Transverse colon (tissue), 4 donors: ENCODE measurements around the gene HDAC4. TPM values are rescaled to one million over a fixed set of nuclear protein-coding genes. Genes with fewer than 3 reads are reported as not detected.

Experiments used
- DNase-seq: peaks from one replicate; pipeline ENCODE4 v3.0.0-alpha.2; 2019
- H3K27ac ChIP-seq, 4 donors: fragments of 200-600 bp; sonication (generic); 2 replicates each; pipeline ENCODE4 v1.5.1; 2016 to 2018; ENCODE audit warnings: inconsistent platforms in 4 of 4
- H3K27me3 ChIP-seq: fragments of 200-600 bp; sonication (generic); 2 replicates; pipeline ENCODE4 v1.5.1; 2017; ENCODE audit warnings: inconsistent platforms
- H3K36me3 ChIP-seq, 4 donors: fragments of 200-600 bp; sonication (generic); 2 replicates each; pipeline ENCODE4 v1.5.1; 2017 to 2019; ENCODE audit warnings: inconsistent platforms in 4 of 4
- H3K4me1 ChIP-seq, 4 donors: fragments of 200-600 bp; sonication (generic); 2 replicates each; pipeline ENCODE4 v1.5.1; 2017 to 2020; ENCODE audit warnings: inconsistent platforms in 4 of 4
- H3K4me3 ChIP-seq, 4 donors: fragments of 200-600 bp; sonication (generic); 1 replicate in 1 of 4; 2 replicates in 3 of 4; pipeline versions ENCODE4 v1.5.1 to v1.6.1; 2017 to 2019; ENCODE audit warnings: inconsistent platforms in 4 of 4
- H3K9me3 ChIP-seq, 2 donors: fragments of 200-600 bp; sonication (generic); 2 replicates each; pipeline ENCODE4 v1.5.1; 2017 to 2019; ENCODE audit warnings: inconsistent platforms in 2 of 2
- CTCF ChIP-seq, 5 experiments: fragments of 200-600 bp in 3 of 5; fragments of 450-650 bp in 2 of 5; sonication (generic) in 3 of 5; IDR thresholded peaks; 1 replicate in 2 of 5; 2 replicates in 3 of 5; pipeline ENCODE4 v1.5.1; 2016 to 2017; ENCODE audit warnings: antibody characterized with exemption in 5 of 5, inconsistent platforms in 3 of 5, mild to moderate bottlenecking in 2 of 5, moderate library complexity in 1 of 5
- EP300 ChIP-seq: sonication (generic); formaldehyde crosslinking; IDR thresholded peaks from one replicate; pipeline ENCODE4 v1.6.1; 2017; ENCODE audit warnings: antibody characterized with exemption, low read depth
- POLR2A ChIP-seq: fragments of 450-650 bp; IDR thresholded peaks from one replicate; pipeline ENCODE4 v1.6.1; 2016; ENCODE audit warnings: antibody characterized with exemption, mild to moderate bottlenecking, moderate library complexity
- POLR2AphosphoS5 ChIP-seq, 3 donors: sonication (generic); formaldehyde crosslinking; IDR thresholded peaks; one replicate each; pipeline ENCODE4 v1.6.1; 2016; ENCODE audit warnings: antibody characterized with exemption in 3 of 3
- WGBS, 2 donors: methylation state at CpG; one replicate each; pipeline ENCODE4 v1.1.5; 2018; ENCODE audit warnings: low coverage in 1 of 2; 5-methylcytosine and 5-hydroxymethylcytosine counted together
- in situ Hi-C, 4 donors: fragments of 200-750 bp; cut with MboI; loops; one replicate each; pipeline versions ENCODE4 v1.15.0 to v1.15.1; 2017; ENCODE audit warnings: low sequenced_read_pairs in 3 of 4, low pct_ligation_motif_present in 1 of 4, low pct_unique_long_range_greater_than_20kb in 1 of 4
- intact Hi-C: fragments of 100-400 bp; cut with DNase I; formaldehyde crosslinking; loops from one replicate; pipeline ENCODE4 v1.15.1; 2023; ENCODE audit warnings: low total_unique reads
- total RNA-seq, 4 donors: library from RNA; depleted of rRNA; stranded (reverse); fragments of >200 nt; gene quantifications; one replicate each; pipeline ENCODE4 v1.1.0, GENCODE V29; 2016

HDAC4 gene
- total RNA-seq, 4 donors from 2014 or later: 33.9 to 192 (median 112) TPM

- Histone ChIP-seq H3K9me3 (no peaks in the 10 kb centered on the region), H3K4me1 (peaks cover 56 to 86% (median 69%) of the 10 kb centered on the region in 4 donors), H3K36me3 (no peaks in the 10 kb centered on the region), H3K27ac (peak overlapping the region; percentile 86 to 92 (median 88)), H3K27me3 (no peaks in the 10 kb centered on the region), H3K4me3 (no peak overlapping the region)
- intact Hi-C loops (no loop called here), in situ Hi-C loops (loop anchor here in 1 of 4 donors (25.0 kb wide), 1 partner anchor 619 kb away; no protein-coding TSS in a partner anchor)
- no peak for TF ChIP-seq POLR2A
- peak in 2 of 3 donors; percentile 48 to 58 for TF ChIP-seq POLR2AphosphoS5 (IDR thresholded peaks at IDR 0.05)
- DNase-seq: peak; percentile 83
- WGBS, 2 donors: 24% methylated on average over 6 of the region's 6 CpGs; no CpG with 5 or more reads in 1 of the 2 donors
Measured at GRCh38 chr2:239268082-239268481, 132.7 kb downstream of the HDAC4 start.

GRCh38 chr2:239267288-239267951 is 133.4 kb downstream of the HDAC4 start:
- peaks cover 56 to 79% (median 69%) of the 10 kb centered on the region in 4 donors for H3K4me1 ChIP-seq
- WGBS, 2 donors: 8 to 17% methylated on average over 2 to 22 of the region's 22 CpGs
- H3K4me3 ChIP-seq: peak overlapping the region in 2 of 4 donors; percentile 13 to 27
- intact Hi-C loops (no loop called here), in situ Hi-C loops (loop anchor here in 1 of 4 donors (25.0 kb wide), 1 partner anchor 620 kb away; no protein-coding TSS in a partner anchor)
- H3K36me3 ChIP-seq: no peaks in the 10 kb centered on the region
- H3K27ac ChIP-seq: peak overlapping the region; percentile 86 to 92 (median 88)
- peak; percentile 89 for DNase-seq
- TF ChIP-seq CTCF (IDR thresholded peaks at IDR 0.05): peak in 4 of 5 experiments; percentile 31 to 65 (median 40)
- TF ChIP-seq EP300: no peak
- peak; percentile 28 to 81 (median 72) for TF ChIP-seq POLR2AphosphoS5 (IDR thresholded peaks at IDR 0.05)
- TF ChIP-seq POLR2A: peak; percentile 74
- no peaks in the 10 kb centered on the region for H3K9me3 ChIP-seq
- H3K27me3 ChIP-seq: no peaks in the 10 kb centered on the region

- intact Hi-C loops: no loop called here
- H3K36me3 ChIP-seq: no peaks in the 10 kb centered on the region
- peak overlapping the region in 2 of 4 donors; percentile 13 to 27 for H3K4me3 ChIP-seq
- DNase-seq: peak; percentile 32
- H3K4me1 ChIP-seq: peaks cover 56 to 75% (median 70%) of the 10 kb centered on the region in 4 donors
- H3K9me3 ChIP-seq: no peaks in the 10 kb centered on the region
- TF ChIP-seq CTCF (IDR thresholded peaks at IDR 0.05) (no peak), POLR2A (no peak), EP300 (no peak)
- H3K27ac ChIP-seq: peak overlapping the region; percentile 86 to 92 (median 88)
- in situ Hi-C loops: loop anchor here in 1 of 4 donors (25.0 kb wide), 1 partner anchor 620 kb away; no protein-coding TSS in a partner anchor
- 69% methylated on average over 8 of the region's 10 CpGs; no CpG with 5 or more reads in 1 of the 2 donors for WGBS, 2 donors
- no peaks in the 10 kb centered on the region for H3K27me3 ChIP-seq
Measured at GRCh38 chr2:239266779-239267287, 134.0 kb downstream of the HDAC4 start.

- 70% methylated on average over 3 of the region's 4 CpGs; no CpG with 5 or more reads in 1 of the 2 donors for WGBS, 2 donors
- DNase-seq: no peak
- Histone ChIP-seq H3K27ac (peak overlapping the region; percentile 86 to 92 (median 88)), H3K9me3 (no peaks in the 10 kb centered on the region), H3K36me3 (no peaks in the 10 kb centered on the region), H3K4me3 (no peak overlapping the region), H3K27me3 (no peaks in the 10 kb centered on the region), H3K4me1 (peaks cover 56 to 72% (median 70%) of the 10 kb centered on the region in 4 donors)
- intact Hi-C loops: no loop called here
- TF ChIP-seq EP300 (no peak), POLR2A (no peak), POLR2AphosphoS5 (IDR thresholded peaks at IDR 0.05) (no peak), CTCF (IDR thresholded peaks at IDR 0.05) (no peak)
- in situ Hi-C loops: loop anchor here in 1 of 4 donors (25.0 kb wide), 1 partner anchor 621 kb away; no protein-coding TSS in a partner anchor
Measured at GRCh38 chr2:239266434-239266766, 134.4 kb downstream of the HDAC4 start.
